SH-SY5Y (cell line): ENCODE data around the gene TRAM1L1.

Experiments used
- GATA2 ChIP-seq: IDR thresholded peaks from 2 replicates; pipeline ENCODE4 v1.6.1; 2011; ENCODE audit warnings: mild to moderate bottlenecking, low read depth, low read length
- GATA3 ChIP-seq: IDR thresholded peaks from 2 replicates; pipeline ENCODE4 v1.6.1; 2011; ENCODE audit warnings: low read depth, mild to moderate bottlenecking, low read length, moderate library complexity

DNA sequence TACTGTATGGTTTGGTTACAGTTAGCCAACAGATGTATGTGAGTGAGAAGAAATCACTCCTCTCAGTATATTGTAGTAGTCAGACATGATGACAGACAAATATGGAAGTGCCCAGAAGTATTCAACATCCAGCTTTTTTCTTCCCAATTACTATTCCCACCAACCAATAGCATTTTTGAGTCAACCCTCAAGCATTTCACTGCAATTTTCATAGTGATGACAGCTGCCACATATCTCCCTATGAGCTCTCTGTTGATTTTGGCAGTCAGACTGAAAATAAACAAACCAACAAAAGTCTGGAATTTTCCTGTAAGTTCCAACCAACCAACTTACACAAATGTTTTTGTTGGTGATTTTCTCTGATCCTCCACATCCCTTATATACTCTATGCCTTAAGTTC, 8.2 kb upstream of the TRAM1L1 start:
- TF ChIP-seq GATA2, result no peak
- no peak for TF ChIP-seq GATA3
